HG02610 (cell line): ENCODE data around the gene VWDE.

Source experiments
- ATAC-seq: cut with Tn5 transposase; IDR thresholded peaks from one replicate; pipeline ENCODE4 v1.9.1; 2021; ENCODE audit warnings: mild to moderate bottlenecking, moderate library complexity; ENCODE audit not compliant: unreplicated experiment

The VWDE gene

DNA sequence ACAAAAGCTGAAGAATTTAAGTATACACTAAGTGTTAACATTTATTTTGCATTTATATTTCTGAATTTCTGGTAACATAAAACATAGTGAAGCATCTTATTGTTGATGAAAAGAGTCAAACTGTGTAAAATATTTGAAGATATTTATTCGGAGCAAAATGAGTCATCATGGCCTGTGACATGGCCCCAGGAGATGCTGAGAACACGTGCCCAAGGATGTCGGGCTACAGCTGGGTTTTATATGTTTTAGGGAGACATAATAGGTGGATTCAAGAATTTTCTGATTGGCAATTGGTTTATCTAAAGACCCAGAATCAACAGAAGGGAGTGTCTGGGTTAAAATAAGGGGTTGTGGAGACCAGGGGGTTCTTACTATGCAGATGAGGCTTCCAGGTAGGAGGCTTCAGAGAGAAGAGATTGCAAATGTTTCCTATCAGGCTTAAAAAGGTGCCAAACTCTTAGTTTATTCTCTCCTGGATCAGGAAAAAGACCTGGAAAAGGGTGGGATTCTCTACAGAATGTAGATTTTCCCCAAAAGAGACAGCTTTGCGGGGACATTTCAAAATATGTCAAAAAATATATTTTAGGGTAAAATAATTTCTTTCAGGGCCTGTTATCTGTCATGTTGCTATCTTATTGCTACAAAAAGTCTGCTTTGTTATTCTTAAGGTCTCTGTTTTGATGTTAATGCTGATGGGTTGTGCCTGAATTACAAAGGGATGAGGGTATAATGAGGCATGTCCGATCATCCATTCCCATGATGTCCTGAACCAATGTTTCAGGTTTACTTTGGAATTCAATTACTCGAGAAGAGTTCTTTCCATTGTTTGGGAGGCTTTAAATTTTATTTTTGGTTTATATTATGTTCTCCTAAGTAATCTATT lies 74.5 kb downstream of the VWDE start:
- ATAC-seq, result no peak

DNA sequence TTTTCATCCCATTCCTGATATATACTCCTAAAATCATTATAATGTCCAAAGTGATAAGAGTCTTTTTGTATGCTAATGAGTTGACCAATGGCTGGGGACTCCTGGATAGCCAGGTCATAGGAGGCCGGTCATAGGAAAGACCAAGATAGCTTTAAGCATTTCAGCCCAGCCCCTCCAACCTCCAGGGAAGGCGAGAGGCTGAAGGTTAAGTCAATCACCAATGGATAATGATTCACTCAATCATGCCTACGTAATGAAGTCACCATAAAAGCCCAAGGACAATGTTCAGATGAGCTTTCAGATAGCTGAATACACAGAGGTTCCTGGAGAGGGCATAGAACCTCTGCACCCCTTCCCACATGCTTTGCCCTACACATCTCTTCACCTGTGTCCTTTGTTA lies 75.7 kb downstream of the VWDE start:
- ATAC-seq, result no peak

GRCh38 chr7:12325646-12326045 lies 78.0 kb downstream of the VWDE start:
- ATAC-seq, result no peak

DNA sequence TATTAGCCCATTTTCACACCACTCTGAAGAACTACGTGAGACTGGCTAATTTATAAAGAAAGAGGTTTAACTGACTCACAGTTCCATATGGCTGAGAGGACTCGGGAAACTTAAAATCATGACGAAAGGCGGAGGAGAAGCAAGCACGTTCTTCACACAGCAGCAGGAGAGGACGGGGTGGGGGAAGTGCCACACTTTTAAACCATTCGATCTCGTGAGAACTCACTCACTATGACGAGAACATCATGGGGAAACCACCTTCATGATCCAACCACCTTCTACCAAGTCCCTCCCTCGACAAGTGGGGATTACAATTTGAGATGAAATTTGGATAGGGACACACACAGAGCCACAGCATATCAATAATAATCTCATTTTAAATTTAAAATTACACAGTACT lies 80.2 kb downstream of the VWDE start:
- ATAC-seq, result peak; percentile 7

DNA sequence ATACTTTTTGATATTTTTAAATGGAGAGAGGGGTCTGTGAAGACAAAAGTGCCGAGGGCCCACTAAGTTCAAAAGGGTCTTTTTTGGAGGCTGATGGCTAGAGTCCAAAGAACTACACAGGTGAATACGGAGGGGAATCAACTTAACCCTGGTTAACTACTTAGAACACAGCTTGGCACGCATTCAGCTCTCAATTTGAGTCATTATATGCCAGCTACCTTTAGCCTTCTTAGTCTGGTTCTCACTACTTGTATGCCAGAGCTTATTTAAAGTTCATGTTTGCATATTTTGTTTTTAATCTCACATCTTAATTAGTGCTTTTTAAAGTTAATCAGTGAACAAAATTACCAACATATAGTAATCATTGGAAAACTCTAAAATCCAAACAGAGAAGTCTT lies 80.8 kb downstream of the VWDE start:
- ATAC-seq, result peak; percentile 68

DNA sequence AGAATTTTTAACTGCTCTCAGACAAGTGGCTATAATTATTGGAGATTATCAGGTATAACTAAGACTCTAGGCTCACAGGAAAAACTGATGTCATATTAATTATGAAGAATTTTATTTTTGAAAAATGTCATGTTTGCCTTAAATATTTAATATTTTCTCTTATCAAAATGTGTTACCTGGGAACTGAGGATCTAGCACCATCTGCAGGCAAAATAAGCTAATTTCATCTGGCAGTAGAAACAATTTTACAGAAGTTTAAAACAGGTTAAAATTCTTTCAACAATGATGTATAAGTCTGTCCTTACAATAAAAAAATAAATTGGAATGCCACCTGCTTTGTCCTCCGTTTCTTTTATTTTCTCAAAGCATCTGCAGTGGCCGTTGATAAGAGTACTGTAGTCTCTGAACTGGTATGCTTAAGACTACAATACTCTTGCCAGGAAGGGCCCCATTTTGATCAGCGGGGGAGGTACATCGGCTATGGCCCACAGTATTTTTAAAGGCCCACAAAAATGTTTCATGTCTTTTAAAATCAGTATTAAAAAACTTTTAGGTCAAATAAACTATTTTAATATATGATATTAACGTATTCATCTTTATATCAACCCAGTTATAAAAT lies 81.3 kb downstream of the VWDE start:
- no peak for ATAC-seq

DNA sequence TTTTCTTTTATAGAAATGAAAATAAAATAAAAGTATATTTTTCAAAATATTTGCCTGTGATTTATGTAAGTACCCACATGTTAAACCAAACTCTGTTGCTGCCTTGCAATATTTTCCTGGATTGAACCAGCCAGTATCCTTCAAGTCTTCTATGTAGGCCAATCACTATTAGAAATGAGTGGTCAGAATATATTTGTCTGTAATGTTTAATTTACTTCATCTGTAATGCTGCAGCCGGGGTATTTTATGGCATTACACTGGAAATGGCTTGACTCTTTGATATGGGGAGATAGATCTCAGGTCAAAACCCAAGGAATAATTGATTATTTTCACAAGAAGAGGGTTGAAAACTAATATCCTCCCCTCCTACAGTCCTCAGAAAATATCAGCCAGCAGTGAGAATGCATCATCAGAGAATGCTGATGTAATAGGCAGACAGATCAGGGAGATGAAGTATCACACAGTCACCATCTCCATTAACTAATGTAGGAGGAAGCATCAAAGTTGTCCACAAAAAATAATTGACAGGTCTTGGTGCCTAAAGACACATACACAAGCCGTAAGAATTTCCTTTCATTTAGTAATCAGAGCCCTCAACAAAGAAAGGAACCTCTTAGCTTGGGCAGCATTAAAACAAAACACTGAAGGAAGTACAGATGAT lies 82.5 kb downstream of the VWDE start:
- no peak for ATAC-seq

DNA sequence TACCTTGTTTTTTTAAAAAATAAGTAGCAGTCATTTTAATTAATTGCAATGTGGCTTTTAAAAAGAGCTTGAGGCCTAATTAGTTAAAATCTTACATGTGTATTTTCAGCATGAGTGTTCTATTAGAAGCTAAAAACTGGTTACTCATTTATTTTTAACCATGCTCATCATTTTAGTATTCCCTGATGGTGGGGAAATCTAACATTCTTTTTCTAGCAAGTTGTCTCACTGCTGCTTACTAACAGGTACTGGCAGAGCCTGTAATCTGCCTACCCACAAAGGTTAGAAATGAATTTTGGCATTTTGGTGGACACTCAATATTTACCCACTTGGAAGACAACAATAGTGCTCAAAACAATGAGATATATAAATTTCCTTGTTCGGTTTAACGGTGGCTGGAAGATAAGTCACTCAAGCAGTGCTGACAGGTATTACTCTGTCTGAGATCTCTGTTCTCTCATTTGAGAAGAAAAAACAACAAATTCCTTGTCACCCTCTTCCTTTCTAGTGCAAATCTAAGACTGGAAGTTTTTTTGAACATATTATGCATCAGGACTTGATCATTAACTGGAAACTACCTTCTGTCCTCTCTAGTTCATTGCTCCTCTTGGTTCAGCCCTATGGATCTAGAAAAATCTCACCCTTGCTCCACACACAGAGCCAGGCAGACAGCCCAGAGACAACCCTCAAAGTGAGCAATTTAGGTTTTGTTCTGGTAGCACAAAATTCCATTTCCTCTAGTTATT lies 83.3 kb downstream of the VWDE start:
- ATAC-seq, result peak; percentile 43

DNA sequence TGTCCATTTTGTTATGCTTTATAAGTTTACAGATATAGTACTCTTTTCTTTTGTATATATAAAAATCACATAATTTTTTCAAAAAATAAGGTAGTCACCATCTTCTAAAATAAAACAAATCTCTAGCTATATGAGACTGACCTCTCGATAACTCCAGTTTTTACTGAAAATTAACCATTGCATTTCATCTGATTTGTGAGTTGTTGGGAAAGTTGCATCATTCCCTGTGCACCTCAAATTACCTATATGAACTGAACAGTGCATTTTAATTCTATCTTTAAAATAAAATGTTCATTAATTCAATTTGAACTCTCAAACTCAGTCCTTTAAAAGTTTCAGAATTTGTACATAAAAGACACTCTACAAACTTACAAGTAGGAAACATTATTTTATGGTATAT lies 86.0 kb downstream of the VWDE start:
- ATAC-seq, result no peak

GRCh38 chr7:12316925-12317324 lies 86.7 kb downstream of the VWDE start:
- ATAC-seq, result no peak

DNA sequence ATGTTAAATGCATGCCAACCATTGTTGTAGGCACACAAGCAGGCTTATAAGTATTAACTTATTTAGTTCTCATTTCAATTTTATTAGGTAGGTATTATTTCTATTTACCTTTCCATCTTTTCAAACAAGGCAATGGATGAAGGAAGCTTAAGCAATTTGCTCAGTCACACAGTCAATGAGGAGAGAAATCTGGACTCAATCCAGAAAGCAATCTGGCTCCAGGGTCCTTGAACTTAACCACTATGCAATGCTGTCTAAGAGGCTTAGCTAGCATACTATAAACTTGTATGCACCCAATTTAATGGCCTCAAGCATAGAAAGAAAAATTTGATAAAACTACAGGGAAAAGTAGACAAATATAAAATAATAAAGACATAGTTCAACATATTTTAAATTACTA lies 88.6 kb downstream of the VWDE start:
- no peak for ATAC-seq

GRCh38 chr7:12314199-12314598 lies 89.5 kb downstream of the VWDE start:
- ATAC-seq, result peak; percentile 81

DNA sequence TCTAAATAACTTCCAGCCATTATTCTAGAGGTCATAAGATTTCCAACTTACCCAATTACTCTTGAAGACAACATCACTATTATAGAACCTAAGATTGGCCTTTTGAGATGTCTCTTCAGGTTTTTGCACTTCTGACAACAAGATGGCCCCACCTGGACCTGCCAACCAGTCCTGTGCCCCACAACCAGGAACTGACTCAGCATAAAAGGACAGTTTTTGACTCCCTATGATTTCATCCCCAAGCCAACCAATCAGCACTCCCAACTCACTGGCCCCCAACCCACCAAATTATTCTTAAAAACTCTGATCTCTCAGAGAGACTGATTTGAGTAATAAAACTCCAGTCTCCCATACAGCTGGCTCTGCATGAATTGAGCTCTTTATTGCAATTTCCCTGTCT lies 98.2 kb downstream of the VWDE start:
- ATAC-seq, result no peak

- no peak for ATAC-seq
These were observed 100.2 kb downstream of the VWDE start for GRCh38 chr7:12303495-12303894.

GRCh38 chr7:12303062-12303461 lies 100.6 kb downstream of the VWDE start:
- ATAC-seq, result no peak

DNA sequence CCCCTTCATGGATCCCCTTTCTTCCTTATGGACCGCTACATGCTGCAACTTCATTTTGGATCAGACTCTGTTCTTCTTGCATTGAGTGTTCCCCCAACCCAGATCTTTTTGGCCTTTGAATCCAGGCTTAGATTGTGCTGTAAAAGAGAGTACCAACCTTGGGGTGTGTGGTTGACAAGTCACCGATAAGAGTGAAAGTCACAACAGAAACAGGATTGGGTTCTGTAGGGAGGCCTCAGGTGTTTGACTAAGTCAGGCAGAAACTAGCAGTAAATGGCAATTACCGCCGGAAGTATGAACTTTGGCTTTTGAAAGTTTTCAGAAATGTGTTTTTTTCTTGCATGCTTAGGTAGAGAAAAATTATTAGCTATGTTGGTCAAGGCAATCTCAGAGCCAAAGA lies 103.2 kb downstream of the VWDE start:
- no peak for ATAC-seq

GRCh38 chr7:12299367-12299766 lies 104.3 kb downstream of the VWDE start:
- no peak for ATAC-seq

GRCh38 chr7:12297283-12298108 lies 106.2 kb downstream of the VWDE start:
- no peak for ATAC-seq

GRCh38 chr7:12296051-12296570 lies 107.6 kb downstream of the VWDE start:
- ATAC-seq, result no peak

- no peak for ATAC-seq
These were observed 109.0 kb downstream of the VWDE start for GRCh38 chr7:12294701-12295100.
